ENCODE data around the gene AMBN. TPM values are rescaled to one million over a fixed set of nuclear protein-coding genes. Genes with fewer than 3 reads are reported as not detected.

The AMBN gene
- total and polyA plus RNA-seq, 2 experiments from 2014 or later = not detected

DNA sequence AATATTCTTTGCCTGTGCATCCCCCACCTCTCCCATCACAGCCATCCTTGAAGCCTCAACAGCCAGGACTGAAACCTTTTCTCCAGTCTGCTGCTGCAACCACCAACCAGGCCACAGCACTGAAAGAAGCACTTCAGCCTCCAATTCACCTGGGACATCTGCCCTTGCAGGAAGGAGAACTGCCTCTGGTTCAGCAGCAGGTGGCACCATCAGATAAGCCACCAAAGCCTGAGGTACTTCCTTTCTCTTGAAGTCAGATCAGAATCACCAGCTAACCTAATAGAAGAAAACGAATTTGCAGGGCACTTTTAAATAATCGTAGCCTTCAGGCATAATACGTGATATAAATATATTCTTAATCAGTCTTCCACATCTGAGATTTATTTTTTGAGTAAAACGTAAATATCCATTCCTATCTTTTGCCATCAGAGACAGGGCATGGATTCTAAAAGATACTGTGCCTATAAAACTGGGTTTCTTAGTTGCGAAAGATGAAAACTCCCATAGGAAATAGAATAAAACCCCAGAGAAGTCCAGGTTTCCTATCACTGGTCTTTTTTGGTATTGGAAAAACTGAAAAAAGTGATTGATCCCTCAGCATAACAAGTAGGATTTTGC is 9.5 kb downstream of the AMBN start:
- Histone ChIP-seq H3K79me2 (replicated peaks; ENCODE audit: insufficient read depth) (no peaks in the 10 kb centered on the region), H3K27me3 (ENCODE audit: insufficient read depth) (no peaks in the 10 kb centered on the region), H3K9me2 (ENCODE audit: insufficient read depth) (no peaks in the 10 kb centered on the region), H3K4me1 (ENCODE audit: insufficient read depth) (no peaks in the 10 kb centered on the region), H3F3A (replicated peaks; ENCODE audit: low read depth) (no peaks in the 10 kb centered on the region), H3K36me3 (ENCODE audit: insufficient read depth) (no peaks in the 10 kb centered on the region), H3K27ac (ENCODE audit: low read depth) (no peak overlapping the region), H3K4me2 (no peak overlapping the region), H2AFZ (peak overlapping the region; percentile 16; the same call in 1 of the 2 replicates), H4K20me1 (replicated peaks; ENCODE audit: insufficient read depth) (no peaks in the 10 kb centered on the region), H3K4me3 (no peak overlapping the region)
- Mint-ChIP-seq H3K4me3 (no peak overlapping the region), H3K36me3 (ENCODE audit: low read depth) (no peaks in the 10 kb centered on the region), H3K27ac (peak overlapping the region; percentile 25; the same call in 1 of the 2 replicates), H3K9me3 (no peaks in the 10 kb centered on the region), H3K27me3 (ENCODE audit: insufficient read depth, low read depth, poor library complexity) (peaks cover 2% of the 10 kb centered on the region), H3K4me1 (peaks cover 2% of the 10 kb centered on the region; the same call in 2 of the 3 replicates)
- ATAC-seq = peak; percentile 99
- TF ChIP-seq, protein P1, sequence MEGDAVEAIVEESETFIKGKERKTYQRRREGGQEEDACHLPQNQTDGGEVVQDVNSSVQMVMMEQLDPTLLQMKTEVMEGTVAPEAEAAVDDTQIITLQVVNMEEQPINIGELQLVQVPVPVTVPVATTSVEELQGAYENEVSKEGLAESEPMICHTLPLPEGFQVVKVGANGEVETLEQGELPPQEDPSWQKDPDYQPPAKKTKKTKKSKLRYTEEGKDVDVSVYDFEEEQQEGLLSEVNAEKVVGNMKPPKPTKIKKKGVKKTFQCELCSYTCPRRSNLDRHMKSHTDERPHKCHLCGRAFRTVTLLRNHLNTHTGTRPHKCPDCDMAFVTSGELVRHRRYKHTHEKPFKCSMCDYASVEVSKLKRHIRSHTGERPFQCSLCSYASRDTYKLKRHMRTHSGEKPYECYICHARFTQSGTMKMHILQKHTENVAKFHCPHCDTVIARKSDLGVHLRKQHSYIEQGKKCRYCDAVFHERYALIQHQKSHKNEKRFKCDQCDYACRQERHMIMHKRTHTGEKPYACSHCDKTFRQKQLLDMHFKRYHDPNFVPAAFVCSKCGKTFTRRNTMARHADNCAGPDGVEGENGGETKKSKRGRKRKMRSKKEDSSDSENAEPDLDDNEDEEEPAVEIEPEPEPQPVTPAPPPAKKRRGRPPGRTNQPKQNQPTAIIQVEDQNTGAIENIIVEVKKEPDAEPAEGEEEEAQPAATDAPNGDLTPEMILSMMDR (conservative IDR thresholded peaks at IDR 0.05; ENCODE audit: low read depth in 2 of 2) = peak; percentile 92 to 99
- no peak for TF ChIP-seq EZH2phosphoT487 (IDR thresholded peaks at IDR 0.05; ENCODE audit: unreplicated experiment)
- TF ChIP-seq NANOG (IDR thresholded peaks at IDR 0.05; ENCODE audit: borderline replicate concordance) = no peak
- DNase-seq (ENCODE audit: low spot score) = peak; percentile 88

DNA sequence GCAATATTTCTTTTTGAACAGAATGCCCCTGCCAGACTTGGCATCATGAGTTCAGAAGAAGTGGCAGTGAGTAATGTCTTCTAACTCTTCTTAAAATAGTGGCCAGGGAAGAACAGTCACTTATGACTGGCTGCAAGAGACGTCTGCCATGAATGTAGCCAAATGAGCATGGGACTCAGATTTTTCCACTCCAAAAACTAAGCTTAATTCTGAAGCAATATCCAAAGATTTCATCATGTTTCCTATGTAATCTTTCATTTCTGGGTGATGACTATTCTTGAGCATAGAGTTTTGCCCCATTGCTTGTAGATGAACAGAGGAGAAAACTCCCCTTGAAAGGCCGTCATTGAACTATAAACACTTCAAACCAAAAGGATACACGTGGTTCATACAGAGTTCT is 11.8 kb downstream of the AMBN start:
- Mint-ChIP-seq H3K27ac (no peak overlapping the region), H3K27me3 (ENCODE audit: insufficient read depth, low read depth, poor library complexity) (peaks cover 4% of the 10 kb centered on the region), H3K4me3 (no peak overlapping the region), H3K9me3 (no peaks in the 10 kb centered on the region), H3K4me1 (peaks cover 8% of the 10 kb centered on the region), H3K36me3 (ENCODE audit: low read depth) (no peaks in the 10 kb centered on the region)
- Histone ChIP-seq H3F3A (replicated peaks; ENCODE audit: low read depth) (no peaks in the 10 kb centered on the region), H3K27me3 (ENCODE audit: insufficient read depth) (no peaks in the 10 kb centered on the region), H2AFZ (peak overlapping the region; percentile 11; the same call in 1 of the 2 replicates), H4K20me1 (replicated peaks; ENCODE audit: insufficient read depth) (no peaks in the 10 kb centered on the region), H3K4me3 (no peak overlapping the region), H3K4me1 (ENCODE audit: insufficient read depth) (no peaks in the 10 kb centered on the region), H3K9me2 (ENCODE audit: insufficient read depth) (peaks cover 7% of the 10 kb centered on the region), H3K36me3 (ENCODE audit: insufficient read depth) (no peaks in the 10 kb centered on the region), H3K4me2 (no peak overlapping the region), H3K79me2 (replicated peaks; ENCODE audit: insufficient read depth) (no peaks in the 10 kb centered on the region), H3K27ac (ENCODE audit: low read depth) (no peak overlapping the region)
- no peak for DNase-seq (ENCODE audit: low spot score)
- no peak for ATAC-seq
- TF ChIP-seq STAT1 (IDR thresholded peaks at IDR 0.05; ENCODE audit: unreplicated experiment) (no peak), CREB1 (CRISPR knock-in tag; IDR thresholded peaks at IDR 0.05; ENCODE audit: low read depth) (no peak), JUNB (IDR thresholded peaks at IDR 0.05; ENCODE audit: unreplicated experiment) (no peak), NANOG (IDR thresholded peaks at IDR 0.05; ENCODE audit: borderline replicate concordance) (no peak), ZNF331 (CRISPR knock-in tag; IDR thresholded peaks at IDR 0.05; ENCODE audit: low read depth) (no peak), POLR2AphosphoS5 (IDR thresholded peaks at IDR 0.05; ENCODE audit: low read depth) (no peak), EZH2phosphoT487 (IDR thresholded peaks at IDR 0.05; ENCODE audit: unreplicated experiment) (no peak)
- TF ChIP-seq, protein P2, sequence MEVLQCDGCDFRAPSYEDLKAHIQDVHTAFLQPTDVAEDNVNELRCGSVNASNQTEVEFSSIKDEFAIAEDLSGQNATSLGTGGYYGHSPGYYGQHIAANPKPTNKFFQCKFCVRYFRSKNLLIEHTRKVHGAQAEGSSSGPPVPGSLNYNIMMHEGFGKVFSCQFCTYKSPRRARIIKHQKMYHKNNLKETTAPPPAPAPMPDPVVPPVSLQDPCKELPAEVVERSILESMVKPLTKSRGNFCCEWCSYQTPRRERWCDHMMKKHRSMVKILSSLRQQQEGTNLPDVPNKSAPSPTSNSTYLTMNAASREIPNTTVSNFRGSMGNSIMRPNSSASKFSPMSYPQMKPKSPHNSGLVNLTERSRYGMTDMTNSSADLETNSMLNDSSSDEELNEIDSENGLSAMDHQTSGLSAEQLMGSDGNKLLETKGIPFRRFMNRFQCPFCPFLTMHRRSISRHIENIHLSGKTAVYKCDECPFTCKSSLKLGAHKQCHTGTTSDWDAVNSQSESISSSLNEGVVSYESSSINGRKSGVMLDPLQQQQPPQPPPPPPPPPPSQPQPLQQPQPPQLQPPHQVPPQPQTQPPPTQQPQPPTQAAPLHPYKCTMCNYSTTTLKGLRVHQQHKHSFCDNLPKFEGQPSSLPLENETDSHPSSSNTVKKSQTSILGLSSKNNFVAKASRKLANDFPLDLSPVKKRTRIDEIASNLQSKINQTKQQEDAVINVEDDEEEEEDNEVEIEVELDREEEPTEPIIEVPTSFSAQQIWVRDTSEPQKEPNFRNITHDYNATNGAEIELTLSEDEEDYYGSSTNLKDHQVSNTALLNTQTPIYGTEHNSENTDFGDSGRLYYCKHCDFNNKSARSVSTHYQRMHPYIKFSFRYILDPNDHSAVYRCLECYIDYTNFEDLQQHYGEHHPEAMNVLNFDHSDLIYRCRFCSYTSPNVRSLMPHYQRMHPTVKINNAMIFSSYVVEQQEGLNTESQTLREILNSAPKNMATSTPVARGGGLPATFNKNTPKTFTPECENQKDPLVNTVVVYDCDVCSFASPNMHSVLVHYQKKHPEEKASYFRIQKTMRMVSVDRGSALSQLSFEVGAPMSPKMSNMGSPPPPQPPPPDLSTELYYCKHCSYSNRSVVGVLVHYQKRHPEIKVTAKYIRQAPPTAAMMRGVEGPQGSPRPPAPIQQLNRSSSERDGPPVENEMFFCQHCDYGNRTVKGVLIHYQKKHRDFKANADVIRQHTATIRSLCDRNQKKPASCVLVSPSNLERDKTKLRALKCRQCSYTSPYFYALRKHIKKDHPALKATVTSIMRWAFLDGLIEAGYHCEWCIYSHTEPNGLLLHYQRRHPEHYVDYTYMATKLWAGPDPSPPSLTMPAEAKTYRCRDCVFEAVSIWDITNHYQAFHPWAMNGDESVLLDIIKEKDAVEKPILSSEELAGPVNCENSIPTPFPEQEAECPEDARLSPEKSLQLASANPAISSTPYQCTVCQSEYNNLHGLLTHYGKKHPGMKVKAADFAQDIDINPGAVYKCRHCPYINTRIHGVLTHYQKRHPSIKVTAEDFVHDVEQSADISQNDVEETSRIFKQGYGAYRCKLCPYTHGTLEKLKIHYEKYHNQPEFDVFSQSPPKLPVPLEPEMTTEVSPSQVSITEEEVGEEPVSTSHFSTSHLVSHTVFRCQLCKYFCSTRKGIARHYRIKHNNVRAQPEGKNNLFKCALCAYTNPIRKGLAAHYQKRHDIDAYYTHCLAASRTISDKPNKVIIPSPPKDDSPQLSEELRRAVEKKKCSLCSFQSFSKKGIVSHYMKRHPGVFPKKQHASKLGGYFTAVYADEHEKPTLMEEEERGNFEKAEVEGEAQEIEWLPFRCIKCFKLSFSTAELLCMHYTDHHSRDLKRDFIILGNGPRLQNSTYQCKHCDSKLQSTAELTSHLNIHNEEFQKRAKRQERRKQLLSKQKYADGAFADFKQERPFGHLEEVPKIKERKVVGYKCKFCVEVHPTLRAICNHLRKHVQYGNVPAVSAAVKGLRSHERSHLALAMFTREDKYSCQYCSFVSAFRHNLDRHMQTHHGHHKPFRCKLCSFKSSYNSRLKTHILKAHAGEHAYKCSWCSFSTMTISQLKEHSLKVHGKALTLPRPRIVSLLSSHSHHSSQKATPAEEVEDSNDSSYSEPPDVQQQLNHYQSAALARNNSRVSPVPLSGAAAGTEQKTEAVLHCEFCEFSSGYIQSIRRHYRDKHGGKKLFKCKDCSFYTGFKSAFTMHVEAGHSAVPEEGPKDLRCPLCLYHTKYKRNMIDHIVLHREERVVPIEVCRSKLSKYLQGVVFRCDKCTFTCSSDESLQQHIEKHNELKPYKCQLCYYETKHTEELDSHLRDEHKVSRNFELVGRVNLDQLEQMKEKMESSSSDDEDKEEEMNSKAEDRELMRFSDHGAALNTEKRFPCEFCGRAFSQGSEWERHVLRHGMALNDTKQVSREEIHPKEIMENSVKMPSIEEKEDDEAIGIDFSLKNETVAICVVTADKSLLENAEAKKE (CRISPR knock-in tag; IDR thresholded peaks at IDR 0.05) = no peak
- TF ChIP-seq, protein P3, sequence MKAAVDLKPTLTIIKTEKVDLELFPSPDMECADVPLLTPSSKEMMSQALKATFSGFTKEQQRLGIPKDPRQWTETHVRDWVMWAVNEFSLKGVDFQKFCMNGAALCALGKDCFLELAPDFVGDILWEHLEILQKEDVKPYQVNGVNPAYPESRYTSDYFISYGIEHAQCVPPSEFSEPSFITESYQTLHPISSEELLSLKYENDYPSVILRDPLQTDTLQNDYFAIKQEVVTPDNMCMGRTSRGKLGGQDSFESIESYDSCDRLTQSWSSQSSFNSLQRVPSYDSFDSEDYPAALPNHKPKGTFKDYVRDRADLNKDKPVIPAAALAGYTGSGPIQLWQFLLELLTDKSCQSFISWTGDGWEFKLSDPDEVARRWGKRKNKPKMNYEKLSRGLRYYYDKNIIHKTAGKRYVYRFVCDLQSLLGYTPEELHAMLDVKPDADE (IDR thresholded peaks at IDR 0.05) = no peak
- TF ChIP-seq, protein P1 (conservative IDR thresholded peaks at IDR 0.05; ENCODE audit: low read depth in 2 of 2) = no peak
